ENCODE measurements around the gene TSPAN31. TPM values are rescaled to one million over a fixed set of nuclear protein-coding genes. Genes with fewer than 3 reads are reported as not detected.
A peak's percentile ranks its signal among the peaks of the same experiment; 100 is the strongest.

The TSPAN31 gene
- total and polyA plus RNA-seq, 9 of the 15 experiments (the other 6 are each of a cell fraction or from before 2014, with no cell fraction given) = 11.3 to 26.4 (median 14.3) TPM

- TF ChIP-seq ZNF224 (CRISPR knock-in tag; IDR thresholded peaks at IDR 0.05) = no peak
- no peak for TF ChIP-seq FOXP1 (CRISPR knock-in tag; IDR thresholded peaks at IDR 0.05)
- no peak for TF ChIP-seq HMG20A (CRISPR knock-in tag; conservative IDR thresholded peaks at IDR 0.05)
- TF ChIP-seq REST (IDR thresholded peaks at IDR 0.05; ENCODE audit: borderline replicate concordance) = peak; percentile 69
- TF ChIP-seq REST (CRISPR knock-in tag; IDR thresholded peaks at IDR 0.05; ENCODE audit: low read depth) = no peak
- TF ChIP-seq BRCA1 (IDR thresholded peaks at IDR 0.05) = no peak
- no peak for TF ChIP-seq BRCA1 (CRISPR knock-in tag; IDR thresholded peaks at IDR 0.05)
- peak; percentile 74; the same call in 1 of the 2 replicates for TF ChIP-seq RREB1 (CRISPR knock-in tag; IDR thresholded peaks at IDR 0.05)
- TF ChIP-seq ZNF445 (CRISPR knock-in tag; IDR thresholded peaks at IDR 0.05; ENCODE audit: low read depth) = no peak
- no peak for TF ChIP-seq ZNF232 (CRISPR knock-in tag; IDR thresholded peaks at IDR 0.05)
Measured at GRCh38 chr12:57735952-57736740, 8.7 kb upstream of the TSPAN31 start (continued).

All from K562 (cell line).